ENCODE results near the gene HNRNPCL2.
"Not testable (repeated sequence)": the region's sequence is repeated elsewhere in the genome, so short reads cannot be mapped to it uniquely, and the experiment has no call there.

Gene HNRNPCL2

DNA sequence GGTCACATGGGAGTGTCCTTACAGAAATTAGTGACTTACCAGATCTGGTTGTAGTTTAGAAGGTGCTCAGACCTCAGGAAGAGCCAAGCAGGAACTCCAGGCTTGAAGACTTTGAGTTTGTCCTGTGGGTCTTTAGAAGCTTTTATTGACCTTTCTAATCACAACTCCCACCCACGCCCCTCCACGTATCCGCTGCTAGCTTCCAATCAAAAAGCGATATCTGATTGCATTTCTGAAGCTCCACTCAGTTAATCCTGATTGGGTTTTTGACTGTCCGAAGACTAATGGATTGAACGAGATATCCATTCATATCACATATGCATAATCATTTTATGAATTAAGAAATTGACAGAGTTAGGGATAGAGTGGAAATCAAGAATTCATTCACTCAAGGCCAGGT lies at the start of gene HNRNPCL2:
TSS of gene HNRNPCL2 (minus strand) at position 101 of the 400 bp plus-strand sequence. CDS start 454 bp downstream, outside the sequence.
- DNase-seq: not testable (repeated sequence)

DNA sequence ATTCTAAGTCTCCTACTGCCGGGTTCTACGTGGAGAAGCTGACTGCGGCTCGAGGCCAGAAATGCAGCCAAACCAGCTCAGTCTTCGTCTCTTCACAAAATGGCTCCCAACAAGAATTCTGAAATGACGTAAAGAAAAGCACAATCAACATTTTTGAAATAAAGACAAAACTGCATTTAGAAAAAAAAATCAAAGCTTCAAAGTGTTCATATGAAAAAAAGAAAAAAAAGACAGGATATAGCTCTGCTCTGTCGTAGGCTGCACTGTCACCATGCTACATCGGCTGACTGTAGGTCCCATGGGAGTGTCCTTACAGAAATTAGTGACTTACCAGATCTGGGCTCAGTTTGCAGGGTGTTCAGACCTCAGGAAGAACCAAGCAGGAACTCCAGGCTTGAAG lies 48.9 kb upstream of the HNRNPCL2 start, which contains the start of gene HNRNPCL4:
TSS of gene HNRNPCL4 (minus strand) at position 101 of the 400 bp plus-strand sequence. CDS start 164 bp downstream, outside the sequence.
- not testable (repeated sequence) for DNase-seq

- not testable (repeated sequence) for DNase-seq
Measured at GRCh38 chr1:13155909-13156308, 39.3 kb upstream of the HNRNPCL2 start, which contains the start of gene PRAMEF26. PRAMEF26 (minus strand) TSS chr1:13156009; CDS start chr1:13153095, 2,914 bp downstream.

DNA sequence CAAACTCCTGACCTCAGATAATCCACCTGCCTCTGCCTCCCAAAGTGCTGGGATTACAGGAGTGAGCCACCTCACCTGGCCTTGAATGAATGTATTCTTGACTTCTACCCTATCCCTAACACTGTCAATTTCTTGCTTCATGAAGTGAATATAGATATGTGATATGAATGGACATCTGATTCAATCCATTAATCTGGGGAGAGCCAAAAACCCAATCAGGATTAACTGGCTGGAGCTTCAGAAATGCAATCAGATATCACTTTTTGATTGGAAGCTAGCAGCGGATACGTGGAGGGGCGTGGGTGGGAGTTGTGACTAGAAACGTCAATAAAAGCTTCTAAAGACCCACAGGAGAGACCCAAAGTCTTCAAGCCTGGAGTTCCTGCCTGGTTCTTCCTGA lies 46.2 kb downstream of the HNRNPCL2 start, which contains the start of gene PRAMEF25:
TSS of gene PRAMEF25 (plus strand) at position 301 of the 400 bp plus-strand sequence. CDS start 2,920 bp downstream, outside the sequence.
- not testable (repeated sequence) for DNase-seq

Data from NCI-H2081 (cell line).